Lung (tissue), 12 donors: Measurements from ENCODE around the gene ZNF536. TPM values are rescaled to one million over a fixed set of nuclear protein-coding genes. Genes with fewer than 3 reads are reported as not detected.

ENCODE experiments used
- ATAC-seq: fragments of 200-7000 bp; cut with Tn5 transposase; one replicate; pipeline ENCODE4 v1.9.1; 2020; ENCODE audit warnings: moderate number of reproducible peaks; ENCODE audit not compliant: insufficient read depth, low FRiP score
- DNase-seq, 3 donors: peaks; one replicate each; pipeline ENCODE4 v3.0.0-alpha.2; 2013 to 2017
- H3K27ac ChIP-seq, 2 donors: one replicate each; pipeline ENCODE4 v1.5.1; 2013; ENCODE audit warnings: mild to moderate bottlenecking in 2 of 2, moderate library complexity in 2 of 2, control low read depth in 1 of 2, inconsistent platforms in 1 of 2, low read depth in 1 of 2, low read length in 1 of 2
- H3K27me3 ChIP-seq, 3 donors: one replicate each; pipeline ENCODE4 v1.5.1; 2013; ENCODE audit warnings: low read length in 2 of 3; ENCODE audit not compliant: control insufficient read depth in 3 of 3, insufficient read depth in 3 of 3
- H3K36me3 ChIP-seq, 4 donors: one replicate each; pipeline ENCODE4 v1.5.1; 2013; ENCODE audit warnings: low read length in 4 of 4, mild to moderate bottlenecking in 1 of 4, moderate library complexity in 1 of 4; ENCODE audit not compliant: control insufficient read depth in 4 of 4, insufficient read depth in 4 of 4
- H3K4me1 ChIP-seq, 5 donors: one replicate each; pipeline ENCODE4 v1.5.1; 2013; ENCODE audit warnings: low read length in 5 of 5, mild to moderate bottlenecking in 2 of 5, moderate library complexity in 1 of 5; ENCODE audit not compliant: control insufficient read depth in 5 of 5, insufficient read depth in 5 of 5
- H3K4me3 ChIP-seq: one replicate; pipeline ENCODE4 v1.5.1; 2013; ENCODE audit warnings: mild to moderate bottlenecking, control low read depth, moderate library complexity
- H3K9ac ChIP-seq, 2 donors: one replicate each; pipeline ENCODE4 v1.5.1; 2013; ENCODE audit warnings: low read length in 2 of 2, control low read depth in 1 of 2; ENCODE audit not compliant: insufficient read depth in 1 of 2
- H3K9me3 ChIP-seq, 4 donors: one replicate each; pipeline ENCODE4 v1.5.1; 2013; ENCODE audit warnings: low read length in 3 of 4, mild to moderate bottlenecking in 1 of 4, moderate library complexity in 1 of 4; ENCODE audit not compliant: control insufficient read depth in 4 of 4, insufficient read depth in 3 of 4
- WGBS, 2 donors: extraction: QIAGEN DNeasy Blood & Tissue Kit; methylation state at CpG; one replicate each; pipeline ENCODE4 v1.1.7; 2013; 5-methylcytosine and 5-hydroxymethylcytosine counted together
- polyA plus RNA-seq, 2 donors: library from polyadenylated mRNA; stranded (reverse); fragments of 200-250 nt; gene quantifications; one replicate each; pipeline ENCODE4 v1.2.1, GENCODE V29; 2013
- total RNA-seq, 2 donors: library from RNA; depleted of rRNA in 1 of 2; stranded (reverse); fragments of >200 nt in 1 of 2; gene quantifications; one replicate each; pipeline ENCODE4 v1.2.1, GENCODE V29; 2014 to 2021
- TF ChIP-seq, protein P1 (sequence below): IDR thresholded peaks from 2 replicates; pipeline ENCODE4 v1.5.1; 2012; ENCODE audit warnings: mild to moderate bottlenecking; ENCODE audit errors: control extremely low read depth, extremely low read depth
- donor health status: control.
- donor health status: control.
- donor health status: Bipolar disorder and iron deficiency.
- donor health status: healthy.
- donor health status: DM: yes; HTN: yes; CAD: no.

The ZNF536 gene
- total and polyA plus RNA-seq, 4 donors = 0.07 to 5.6 (median 0.21) TPM

DNA sequence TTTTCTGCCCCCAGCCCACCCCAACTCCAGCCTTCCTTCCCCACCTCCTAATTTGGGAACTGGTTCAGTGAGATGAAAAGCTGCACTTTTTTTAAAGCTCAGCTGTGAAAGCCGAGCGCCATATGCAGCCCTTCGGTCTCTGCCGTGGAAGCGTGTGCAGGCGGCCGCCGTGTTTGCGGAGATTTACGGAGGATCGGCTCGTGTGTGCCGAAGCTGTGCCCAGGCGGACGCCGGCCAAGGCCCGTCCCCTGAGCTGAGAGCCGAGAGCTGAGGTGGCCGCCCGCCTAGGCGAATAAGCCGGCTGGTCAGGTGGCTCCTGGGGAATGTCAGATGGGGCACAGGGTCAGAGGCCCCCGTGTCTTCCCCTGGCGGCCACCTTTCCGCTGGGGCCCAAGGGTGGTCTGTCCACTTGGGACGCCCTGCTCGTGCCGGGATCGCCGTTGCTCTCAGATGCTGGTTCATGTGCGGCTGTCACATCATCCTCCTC is 78.7 kb downstream of the ZNF536 start:
- TF ChIP-seq, protein P1, sequence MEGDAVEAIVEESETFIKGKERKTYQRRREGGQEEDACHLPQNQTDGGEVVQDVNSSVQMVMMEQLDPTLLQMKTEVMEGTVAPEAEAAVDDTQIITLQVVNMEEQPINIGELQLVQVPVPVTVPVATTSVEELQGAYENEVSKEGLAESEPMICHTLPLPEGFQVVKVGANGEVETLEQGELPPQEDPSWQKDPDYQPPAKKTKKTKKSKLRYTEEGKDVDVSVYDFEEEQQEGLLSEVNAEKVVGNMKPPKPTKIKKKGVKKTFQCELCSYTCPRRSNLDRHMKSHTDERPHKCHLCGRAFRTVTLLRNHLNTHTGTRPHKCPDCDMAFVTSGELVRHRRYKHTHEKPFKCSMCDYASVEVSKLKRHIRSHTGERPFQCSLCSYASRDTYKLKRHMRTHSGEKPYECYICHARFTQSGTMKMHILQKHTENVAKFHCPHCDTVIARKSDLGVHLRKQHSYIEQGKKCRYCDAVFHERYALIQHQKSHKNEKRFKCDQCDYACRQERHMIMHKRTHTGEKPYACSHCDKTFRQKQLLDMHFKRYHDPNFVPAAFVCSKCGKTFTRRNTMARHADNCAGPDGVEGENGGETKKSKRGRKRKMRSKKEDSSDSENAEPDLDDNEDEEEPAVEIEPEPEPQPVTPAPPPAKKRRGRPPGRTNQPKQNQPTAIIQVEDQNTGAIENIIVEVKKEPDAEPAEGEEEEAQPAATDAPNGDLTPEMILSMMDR = no peak
- peaks cover 0 to 2% (median 0%) of the 10 kb centered on the region in 4 donors for H3K36me3 ChIP-seq
- H3K4me3 ChIP-seq = no peak overlapping the region
- no peak overlapping the region for H3K27ac ChIP-seq
- no peaks in the 10 kb centered on the region for H3K9me3 ChIP-seq
- peak in 2 of 3 donors; percentile 37 to 41 for DNase-seq
- H3K27me3 ChIP-seq = peaks cover 0 to 11% (median 0%) of the 10 kb centered on the region in 3 donors
- 44 to 66% methylated on average over 31 of the region's 31 CpGs for WGBS, 2 donors
- ATAC-seq = no peak
- peaks cover 0 to 48% (median 6%) of the 10 kb centered on the region in 5 donors for H3K4me1 ChIP-seq
- H3K9ac ChIP-seq = peak overlapping the region; percentile 32 to 87

DNA sequence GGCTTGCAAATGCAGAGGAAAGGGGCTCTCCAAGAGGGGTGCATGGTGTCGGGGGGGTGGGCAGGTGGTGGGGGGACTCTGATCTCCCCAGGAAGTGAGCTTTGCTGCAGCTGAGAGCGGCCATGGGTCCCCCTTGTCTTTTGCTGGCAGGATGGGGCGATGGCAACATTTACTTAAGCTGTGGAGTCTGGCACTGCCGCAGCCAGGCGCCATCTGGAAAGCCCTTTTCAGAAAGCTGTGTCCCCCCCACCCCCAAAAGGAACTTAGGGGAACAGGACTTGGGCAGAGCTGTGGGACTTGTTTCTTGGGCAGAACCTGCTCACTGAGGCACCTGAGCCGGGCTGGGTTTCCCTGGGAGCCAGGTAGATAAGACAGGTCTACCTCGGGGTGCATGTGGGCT is 80.7 kb downstream of the ZNF536 start:
- no peak overlapping the region for H3K9ac ChIP-seq
- H3K27ac ChIP-seq = no peak overlapping the region
- peaks cover 0 to 31% (median 6%) of the 10 kb centered on the region in 5 donors for H3K4me1 ChIP-seq
- ATAC-seq (no peak), DNase-seq (no peak)
- H3K36me3 ChIP-seq = peaks cover 0 to 2% (median 0%) of the 10 kb centered on the region in 4 donors
- peaks cover 0 to 7% (median 0%) of the 10 kb centered on the region in 3 donors for H3K27me3 ChIP-seq
- no peak overlapping the region for H3K4me3 ChIP-seq
- WGBS, 2 donors = 88 to 89% methylated on average over 7 of the region's 7 CpGs
- TF ChIP-seq, protein P1 = no peak
- H3K9me3 ChIP-seq = no peaks in the 10 kb centered on the region

GRCh38 chr19:30453743-30454142 is 81.6 kb downstream of the ZNF536 start:
- WGBS, 2 donors = 88 to 94% methylated on average over 6 of the region's 6 CpGs

More at GRCh38 chr19:30453743-30454142, 81.6 kb downstream of the ZNF536 start:
- peaks cover 0 to 2% (median 0%) of the 10 kb centered on the region in 4 donors for H3K36me3 ChIP-seq
- no peak overlapping the region for H3K9ac ChIP-seq
- H3K27ac ChIP-seq = no peak overlapping the region
- no peak for DNase-seq
- no peak for ATAC-seq
- H3K4me3 ChIP-seq = no peak overlapping the region
- no peaks in the 10 kb centered on the region for H3K9me3 ChIP-seq
- H3K4me1 ChIP-seq = peaks cover 0 to 23% (median 6%) of the 10 kb centered on the region in 5 donors
- peaks cover 0 to 4% (median 0%) of the 10 kb centered on the region in 3 donors for H3K27me3 ChIP-seq
- TF ChIP-seq, protein P1 = no peak
